ENCODE measurements around the gene AFF3. TPM values are rescaled to one million over a fixed set of nuclear protein-coding genes. Genes with fewer than 3 reads are reported as not detected.

AFF3 gene
- total and polyA plus RNA-seq, 2 of the 13 experiments (the other 11 are each of a cell fraction or from before 2014, with no cell fraction given), result not detected

DNA sequence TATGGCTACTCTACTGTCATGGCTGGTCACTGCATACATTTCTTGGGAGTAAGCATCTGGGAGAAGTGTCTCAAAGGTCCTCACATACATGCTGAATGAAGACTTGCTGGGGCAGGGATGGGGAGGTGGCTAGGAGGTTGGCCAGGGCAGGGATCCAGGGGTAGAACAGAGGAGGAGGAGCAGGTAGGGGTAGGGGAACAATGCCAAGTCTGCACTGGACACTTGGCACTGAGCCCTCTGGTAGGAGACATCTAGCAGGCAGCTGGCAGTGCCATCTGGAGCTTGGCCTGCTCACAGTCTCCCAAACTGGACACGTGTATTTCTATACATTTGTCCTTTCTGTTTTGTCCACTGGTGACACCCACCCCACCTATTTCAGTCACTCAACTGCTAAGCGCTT, 589.9 kb downstream of the AFF3 start (continued):
- TF ChIP-seq ZNF10 (CRISPR knock-in tag; IDR thresholded peaks at IDR 0.05; ENCODE audit: borderline replicate concordance, low read depth), result no peak

DNA sequence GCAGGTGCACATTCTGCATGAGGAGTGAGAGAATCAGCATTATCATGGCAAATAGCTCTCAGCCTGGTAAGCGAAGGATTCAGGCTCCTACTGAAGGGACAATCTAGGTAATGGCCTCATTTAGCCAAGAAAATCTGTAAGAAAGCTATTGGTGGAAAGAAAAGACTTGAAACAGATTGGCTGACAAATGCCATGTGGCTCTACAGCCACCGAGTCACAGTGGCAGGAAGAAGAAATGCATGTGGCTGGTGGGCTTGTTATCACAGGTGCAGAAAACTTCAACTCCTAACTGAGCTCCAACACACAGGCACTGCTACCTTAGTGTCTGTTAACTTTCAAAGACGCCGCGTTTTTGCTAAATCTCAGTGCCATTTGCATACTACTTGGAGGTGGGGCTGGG, 592.0 kb downstream of the AFF3 start:
- H3K9me3 ChIP-seq (ENCODE audit: low read length), result no peaks in the 10 kb centered on the region
- H3K79me2 ChIP-seq (ENCODE audit: insufficient read depth, low read length), result no peaks in the 10 kb centered on the region
- ATAC-seq, result no peak
- in situ Hi-C loops (cut with HindIII; ENCODE audit: extremely low pct_ligation_motif_present, low pct_unique_long_range_greater_than_20kb), result loop anchor here (10.0 to 25.0 kb wide), 2 partner anchors 274 to 837 kb away; no protein-coding TSS in a partner anchor
- no peaks in the 10 kb centered on the region for H3K27me3 ChIP-seq (ENCODE audit: control insufficient read depth in 1 of 2, insufficient read depth in 2 of 2, low read length in 2 of 2)
- H3K4me2 ChIP-seq (ENCODE audit: low read depth, low read length), result no peak overlapping the region
- no peaks in the 10 kb centered on the region for H3K4me1 ChIP-seq (ENCODE audit: insufficient read depth, low read length)
- WGBS (ENCODE audit: low lambda C conversion rate), result 53% methylated on average over 5 of the region's 5 CpGs
- TF ChIP-seq CENPT (CRISPR knock-in tag; IDR thresholded peaks at IDR 0.05; ENCODE audit: low read depth) (no peak), TAF15 (IDR thresholded peaks at IDR 0.05; ENCODE audit: low read depth, low read length, poor library complexity, severe bottlenecking) (no peak), FLYWCH1 (CRISPR knock-in tag; IDR thresholded peaks at IDR 0.05) (no peak), PCBP1 (IDR thresholded peaks at IDR 0.05; ENCODE audit: borderline replicate concordance, low read depth, low read length) (no peak), SP4 (CRISPR knock-in tag; IDR thresholded peaks at IDR 0.05) (no peak)
- TF ChIP-seq, protein P1, sequence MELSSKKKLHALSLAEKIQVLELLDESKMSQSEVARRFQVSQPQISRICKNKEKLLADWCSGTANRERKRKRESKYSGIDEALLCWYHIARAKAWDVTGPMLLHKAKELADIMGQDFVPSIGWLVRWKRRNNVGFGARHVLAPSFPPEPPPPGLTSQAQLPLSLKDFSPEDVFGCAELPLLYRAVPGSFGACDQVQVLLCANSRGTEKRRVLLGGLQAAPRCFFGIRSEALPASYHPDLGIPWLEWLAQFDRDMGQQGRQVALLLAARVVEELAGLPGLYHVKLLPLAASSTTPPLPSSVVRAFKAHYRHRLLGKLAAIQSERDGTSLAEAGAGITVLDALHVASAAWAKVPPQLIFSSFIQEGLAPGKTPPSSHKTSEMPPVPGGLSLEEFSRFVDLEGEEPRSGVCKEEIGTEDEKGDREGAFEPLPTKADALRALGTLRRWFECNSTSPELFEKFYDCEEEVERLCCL (CRISPR knock-in tag; IDR thresholded peaks at IDR 0.05; ENCODE audit: borderline replicate concordance), result no peak
- TF ChIP-seq, protein P2, sequence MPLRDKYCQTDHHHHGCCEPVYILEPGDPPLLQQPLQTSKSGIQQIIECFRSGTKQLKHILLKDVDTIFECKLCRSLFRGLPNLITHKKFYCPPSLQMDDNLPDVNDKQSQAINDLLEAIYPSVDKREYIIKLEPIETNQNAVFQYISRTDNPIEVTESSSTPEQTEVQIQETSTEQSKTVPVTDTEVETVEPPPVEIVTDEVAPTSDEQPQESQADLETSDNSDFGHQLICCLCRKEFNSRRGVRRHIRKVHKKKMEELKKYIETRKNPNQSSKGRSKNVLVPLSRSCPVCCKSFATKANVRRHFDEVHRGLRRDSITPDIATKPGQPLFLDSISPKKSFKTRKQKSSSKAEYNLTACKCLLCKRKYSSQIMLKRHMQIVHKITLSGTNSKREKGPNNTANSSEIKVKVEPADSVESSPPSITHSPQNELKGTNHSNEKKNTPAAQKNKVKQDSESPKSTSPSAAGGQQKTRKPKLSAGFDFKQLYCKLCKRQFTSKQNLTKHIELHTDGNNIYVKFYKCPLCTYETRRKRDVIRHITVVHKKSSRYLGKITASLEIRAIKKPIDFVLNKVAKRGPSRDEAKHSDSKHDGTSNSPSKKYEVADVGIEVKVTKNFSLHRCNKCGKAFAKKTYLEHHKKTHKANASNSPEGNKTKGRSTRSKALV (CRISPR knock-in tag; IDR thresholded peaks at IDR 0.05), result no peak
- TF ChIP-seq, protein P3, sequence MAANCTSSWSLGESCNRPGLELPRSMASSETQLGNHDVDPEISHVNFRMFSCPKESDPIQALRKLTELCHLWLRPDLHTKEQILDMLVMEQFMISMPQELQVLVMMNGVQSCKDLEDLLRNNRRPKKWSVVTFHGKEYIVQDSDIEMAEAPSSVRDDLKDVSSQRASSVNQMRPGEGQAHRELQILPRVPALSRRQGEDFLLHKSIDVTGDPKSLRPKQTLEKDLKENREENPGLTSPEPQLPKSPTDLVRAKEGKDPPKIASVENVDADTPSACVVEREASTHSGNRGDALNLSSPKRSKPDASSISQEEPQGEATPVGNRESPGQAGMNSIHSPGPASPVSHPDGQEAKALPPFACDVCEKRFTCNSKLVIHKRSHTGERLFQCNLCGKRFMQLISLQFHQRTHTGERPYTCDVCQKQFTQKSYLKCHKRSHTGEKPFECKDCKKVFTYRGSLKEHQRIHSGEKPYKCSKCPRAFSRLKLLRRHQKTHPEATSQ (CRISPR knock-in tag; IDR thresholded peaks at IDR 0.05; ENCODE audit: borderline replicate concordance), result no peak
- no peak for FAIRE-seq
- POLR2A ChIA-PET, result no interaction called here
- BruUV-seq (replicated peaks), result no TSS peak
- no peak overlapping the region for H3K27ac ChIP-seq (ENCODE audit: extremely low read length, insufficient read depth, low read length)
- H3K4me3 ChIP-seq (replicated peaks in 1 of 3; ENCODE audit: insufficient read depth in 1 of 3, low read depth in 2 of 3, low read length in 3 of 3), result no peak overlapping the region
- no peaks in the 10 kb centered on the region for H4K20me1 ChIP-seq (ENCODE audit: insufficient read depth, low read length)
- H3K9ac ChIP-seq (ENCODE audit: insufficient read depth, low read depth, low read length), result no peak overlapping the region
- DNase-seq (ENCODE audit: low spot score), result no peak
- no peaks in the 10 kb centered on the region for H3K36me3 ChIP-seq (replicated peaks in 1 of 2; ENCODE audit: control insufficient read depth in 1 of 2, insufficient read depth in 2 of 2, low read length in 2 of 2)
- intact Hi-C loops (cut with micrococcal nuclease; ENCODE audit: unreplicated experiment), result no loop called here
- CTCF ChIA-PET (ENCODE audit: low intra/inter-chr PET ratio, low total read pairs), result no interaction called here
- no peak overlapping the region for H2AFZ ChIP-seq (ENCODE audit: low read length)

All from HepG2 (cell line).